Activated gamma-delta T cell treated with anti-CD3 and anti-CD28 coated beads, Interleukin-2, amount 50 U/mL, for 16 hours (primary cell): ENCODE results near the gene HK3.

Source experiments
- DNase-seq: peaks from one replicate; pipeline ENCODE4 v3.0.0-alpha.2; 2020; ENCODE audit warnings: low read depth

HK3 gene

DNA sequence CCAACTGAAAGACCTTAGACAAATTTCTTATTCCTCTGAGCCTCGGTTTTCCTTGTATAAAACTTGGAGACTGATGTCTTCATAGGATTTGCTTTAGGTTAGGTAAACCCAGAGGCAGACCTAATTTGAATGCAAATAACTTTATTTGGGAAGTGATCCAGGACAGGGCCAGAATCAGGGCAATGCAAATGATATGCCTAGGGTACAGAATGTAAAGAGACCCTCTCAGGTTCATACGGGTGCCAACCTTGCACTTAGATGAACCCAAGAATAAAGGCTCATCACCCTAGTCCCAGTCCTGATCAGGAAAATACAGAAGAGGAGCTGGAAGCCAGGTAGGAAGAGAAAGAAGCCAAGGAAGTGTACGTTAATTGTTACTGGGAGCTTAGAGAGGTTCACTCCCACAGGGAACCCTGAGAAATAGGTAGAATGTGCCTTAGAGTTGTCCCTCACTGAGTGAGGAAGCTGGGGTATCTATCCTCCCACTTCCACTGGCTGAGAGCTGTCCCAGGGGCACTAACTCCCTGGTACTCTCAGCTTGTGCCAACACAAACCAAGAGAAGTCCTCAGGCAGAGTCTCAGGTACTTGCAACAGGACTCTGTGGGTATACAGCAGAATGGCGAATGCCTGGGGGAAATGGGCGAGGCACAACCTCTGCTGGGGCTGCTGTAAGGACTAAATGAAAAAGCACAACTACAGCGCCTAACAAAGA, 3.1 kb upstream of the HK3 start:
- no peak for DNase-seq

- DNase-seq: no peak
Observed at GRCh38 chr5:176901260-176902101, 2.3 kb upstream of the HK3 start.

GRCh38 chr5:176900780-176901204, 1.6 kb upstream of the HK3 start:
- no peak for DNase-seq

GRCh38 chr5:176899946-176900779, 1.0 kb upstream of the HK3 start:
- no peak for DNase-seq

DNA sequence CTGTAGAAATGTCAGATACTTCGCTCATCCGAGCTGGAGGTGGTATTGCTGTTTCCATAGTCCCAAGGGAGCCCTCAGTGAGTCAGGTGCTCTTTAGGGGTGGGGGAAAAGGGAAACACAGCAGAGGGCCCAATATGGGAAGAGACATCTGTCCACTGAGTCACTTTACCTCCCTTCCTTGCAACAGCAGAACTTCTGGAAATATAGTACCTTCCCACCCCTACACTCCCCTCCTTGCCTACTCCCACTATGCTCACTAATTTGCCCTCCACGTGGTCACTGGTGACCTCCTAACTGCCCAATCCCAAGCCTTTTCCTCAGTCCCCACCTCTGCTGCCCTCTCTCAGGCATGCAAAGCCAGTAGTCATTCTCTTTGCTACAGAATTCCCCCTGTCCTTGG, 1.9 kb downstream of the HK3 start:
- DNase-seq: no peak

DNA sequence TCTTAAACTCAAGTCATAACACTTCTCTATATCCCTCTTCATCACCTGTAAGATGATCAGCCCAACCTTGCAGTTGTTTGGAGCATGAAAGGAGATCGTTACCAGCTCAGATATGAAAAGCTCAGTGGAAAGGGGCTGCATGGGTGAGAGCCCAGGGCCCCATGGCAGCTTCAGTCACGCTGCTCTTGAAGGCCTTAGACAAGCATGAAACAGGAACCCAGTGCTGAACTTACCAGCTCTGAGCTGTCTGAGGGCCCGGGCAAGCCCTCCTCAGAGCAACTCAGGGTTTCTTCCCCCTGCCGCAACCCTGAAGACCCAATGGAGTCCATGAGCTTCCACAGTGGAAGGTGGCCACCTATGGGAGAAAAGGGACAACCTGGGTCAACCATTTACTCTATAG, 3.3 kb downstream of the HK3 start:
- no peak for DNase-seq

GRCh38 chr5:176894298-176894697, 4.8 kb downstream of the HK3 start:
- DNase-seq: no peak

DNA sequence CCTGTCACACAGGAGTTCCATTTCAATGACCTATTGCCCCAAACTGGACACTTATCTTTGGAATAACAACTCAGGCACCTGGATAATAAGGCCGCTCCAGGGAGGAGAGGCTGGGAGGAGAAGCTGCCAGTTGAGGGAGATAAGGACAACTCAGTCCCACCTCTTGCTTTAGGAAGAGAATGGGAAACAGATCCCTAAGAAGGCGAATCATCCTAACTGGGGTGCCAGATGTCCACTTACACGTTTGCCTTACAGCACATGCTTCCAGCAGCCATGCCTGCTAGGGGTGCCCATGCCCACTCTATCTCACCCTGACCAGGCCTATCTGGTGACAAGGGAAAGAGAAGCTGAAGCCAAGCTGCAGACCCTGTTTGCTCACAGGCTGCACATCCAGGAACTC, 6.5 kb downstream of the HK3 start:
- no peak for DNase-seq

GRCh38 chr5:176891331-176891958, 7.7 kb downstream of the HK3 start:
- DNase-seq: no peak

- DNase-seq: no peak
Observed at GRCh38 chr5:176890455-176891330, 8.5 kb downstream of the HK3 start.

- DNase-seq: no peak
Observed at GRCh38 chr5:176889321-176890280, 9.5 kb downstream of the HK3 start.

GRCh38 chr5:176888865-176889165, 10.3 kb downstream of the HK3 start:
- no peak for DNase-seq

- DNase-seq: no peak
Observed at GRCh38 chr5:176888016-176888864, 10.9 kb downstream of the HK3 start.

DNA sequence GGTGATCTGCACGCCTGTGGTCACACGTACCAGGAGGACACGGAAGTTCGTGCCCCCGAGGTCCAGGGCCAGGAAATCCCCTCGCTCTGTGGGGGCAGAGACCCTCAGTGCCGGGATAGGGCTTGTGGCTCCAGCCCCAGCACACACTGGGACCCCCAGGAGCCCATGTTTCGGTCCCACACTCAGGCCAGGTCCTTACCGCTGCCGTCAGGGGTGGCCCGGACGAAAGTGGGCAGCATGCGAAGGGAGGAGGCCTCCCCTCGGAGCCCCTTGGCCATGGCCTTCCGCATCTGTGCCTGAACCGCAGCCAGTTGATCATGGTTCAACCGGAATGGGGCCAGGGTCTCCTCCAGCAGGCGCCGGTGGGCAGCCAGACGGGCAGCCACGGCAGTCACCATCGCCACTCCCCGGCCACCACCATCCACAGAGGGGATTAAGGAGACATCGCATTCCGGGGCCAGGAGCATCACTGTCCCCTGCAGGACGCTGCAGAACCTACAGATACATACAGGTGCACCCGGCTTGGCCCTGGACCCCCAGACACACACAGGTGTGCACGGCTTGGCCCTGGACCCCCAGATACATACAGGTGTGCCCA, 11.8 kb downstream of the HK3 start:
- no peak for DNase-seq

GRCh38 chr5:176886336-176887251, 12.6 kb downstream of the HK3 start:
- no peak for DNase-seq

DNA sequence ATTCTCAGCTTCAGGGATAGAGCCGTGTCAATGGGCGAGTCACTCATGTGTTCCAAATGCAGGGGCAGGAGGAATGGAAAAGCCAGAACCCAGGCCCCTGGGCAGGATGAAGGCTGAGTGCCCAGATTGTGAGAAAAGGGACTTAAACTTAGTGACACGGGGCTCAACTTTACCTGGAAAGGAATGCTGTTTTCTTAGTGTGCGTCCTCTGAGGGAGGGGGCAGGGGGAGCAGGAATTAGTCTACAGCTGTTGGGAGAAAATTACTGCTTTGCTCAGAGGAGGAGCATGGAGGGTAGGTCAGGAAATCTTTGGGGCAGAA, 14.6 kb downstream of the HK3 start:
- DNase-seq: no peak

DNA sequence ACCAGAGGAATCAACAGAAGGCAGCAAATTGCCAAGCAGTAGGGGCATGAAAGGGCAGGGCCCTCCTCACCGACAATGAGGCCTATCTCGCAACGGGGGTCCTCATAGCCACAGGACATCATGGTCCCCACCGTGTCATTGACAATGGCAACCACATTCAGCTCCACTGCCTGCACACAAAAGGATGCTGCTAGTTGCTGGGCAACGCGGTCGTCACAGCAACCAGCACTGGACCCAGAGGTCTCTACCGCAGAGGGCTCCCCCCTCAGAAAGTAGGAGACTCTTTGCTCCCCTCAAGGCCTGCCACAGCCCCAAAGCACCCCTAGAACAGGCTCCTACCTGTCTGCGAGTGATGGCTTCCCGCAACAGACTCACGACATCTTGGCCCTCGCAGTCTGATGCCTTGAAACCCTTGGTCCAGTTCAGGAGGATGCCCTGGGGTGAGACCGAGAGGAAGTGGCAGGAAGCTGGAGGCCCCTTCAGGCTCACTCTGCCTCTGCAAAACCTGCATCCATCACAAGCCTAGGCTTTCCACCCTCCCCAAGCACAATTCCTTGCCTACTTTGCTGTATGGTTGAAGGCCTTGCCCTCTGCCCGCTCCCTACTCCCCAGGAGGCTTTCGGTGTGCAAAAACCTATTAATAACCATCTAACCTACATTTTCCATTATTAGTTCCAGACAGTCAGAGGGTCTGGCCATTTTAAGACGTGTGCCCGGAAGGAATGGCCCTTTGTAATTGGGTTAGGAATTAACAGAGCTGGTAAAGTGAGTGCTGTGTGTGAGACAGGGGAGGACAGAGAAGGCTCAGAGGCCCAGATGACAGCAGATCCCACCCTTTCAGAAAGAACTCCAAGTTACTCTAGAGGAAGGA, 15.2 kb downstream of the HK3 start:
- no peak for DNase-seq
